ENCODE measurements around the gene CD209. TPM values are rescaled to one million over a fixed set of nuclear protein-coding genes. Genes with fewer than 3 reads are reported as not detected.

The CD209 gene
- total and polyA plus RNA-seq, 2 experiments from 2014 or later, result not detected

GRCh38 chr19:7792281-7792680, 44.9 kb upstream of the CD209 start:
- no peaks in the 10 kb centered on the region for H3K36me3 ChIP-seq (ENCODE audit: low read depth)
- in situ Hi-C loops (cut with MboI), result loop anchor here (10.0 kb wide), 1 partner anchor 227 kb away; no protein-coding TSS in a partner anchor
- no peaks in the 10 kb centered on the region for H3F3A ChIP-seq (ENCODE audit: insufficient read depth)
- H3K79me2 ChIP-seq (ENCODE audit: insufficient read depth), result no peaks in the 10 kb centered on the region
- H3K4me2 ChIP-seq (ENCODE audit: unreplicated experiment), result no peak overlapping the region
- H3K9me2 ChIP-seq (ENCODE audit: insufficient read depth), result no peaks in the 10 kb centered on the region
- H3K9me3 ChIP-seq (ENCODE audit: low read depth), result no peaks in the 10 kb centered on the region
- no peak for DNase-seq
- H3K27ac ChIP-seq, result no peak overlapping the region
- no peak for TF ChIP-seq EZH2 (IDR thresholded peaks at IDR 0.05; ENCODE audit: insufficient read depth, poor library complexity, severe bottlenecking)
- no peak for TF ChIP-seq EZH2phosphoT487 (IDR thresholded peaks at IDR 0.05; ENCODE audit: insufficient read depth, low read depth)
- no peaks in the 10 kb centered on the region for H4K20me1 ChIP-seq (ENCODE audit: insufficient read depth)
- H3K4me1 ChIP-seq (ENCODE audit: insufficient read depth), result no peaks in the 10 kb centered on the region
- no peak overlapping the region for H2AFZ ChIP-seq
- no peak overlapping the region for H3K9ac ChIP-seq
- no peak overlapping the region for H3K4me3 ChIP-seq
- peaks cover 25% of the 10 kb centered on the region for H3K27me3 ChIP-seq (replicated peaks; ENCODE audit: insufficient read depth)
- WGBS, 2 experiments (ENCODE audit: low coverage in 1 of 2, low lambda C conversion rate in 2 of 2, missing lambda C conversion rate in 2 of 2), result 18 to 24% methylated on average over 7 of the region's 7 CpGs

GRCh38 chr19:7790416-7790815, 43.1 kb upstream of the CD209 start:
- Histone ChIP-seq H4K20me1 (ENCODE audit: insufficient read depth) (no peaks in the 10 kb centered on the region), H3K36me3 (ENCODE audit: low read depth) (no peaks in the 10 kb centered on the region), H3K9ac (no peak overlapping the region), H3K27me3 (replicated peaks; ENCODE audit: insufficient read depth) (peaks cover 25% of the 10 kb centered on the region), H3K79me2 (ENCODE audit: insufficient read depth) (no peaks in the 10 kb centered on the region), H3K9me2 (ENCODE audit: insufficient read depth) (no peaks in the 10 kb centered on the region), H3K9me3 (ENCODE audit: low read depth) (no peaks in the 10 kb centered on the region), H3K27ac (no peak overlapping the region), H3K4me3 (no peak overlapping the region), H3K4me2 (ENCODE audit: unreplicated experiment) (no peak overlapping the region), H3K4me1 (ENCODE audit: insufficient read depth) (no peaks in the 10 kb centered on the region), H3F3A (ENCODE audit: insufficient read depth) (no peaks in the 10 kb centered on the region), H2AFZ (no peak overlapping the region)
- in situ Hi-C loops (cut with MboI), result loop anchor here (10.0 kb wide), 1 partner anchor 226 kb away; no protein-coding TSS in a partner anchor
- DNase-seq, result no peak
- 65 to 70% methylated on average over 13 to 14 of the region's 14 CpGs for WGBS, 2 experiments (ENCODE audit: low coverage in 1 of 2, low lambda C conversion rate in 2 of 2, missing lambda C conversion rate in 2 of 2)
- no peak for TF ChIP-seq EZH2 (IDR thresholded peaks at IDR 0.05; ENCODE audit: insufficient read depth, poor library complexity, severe bottlenecking)
- TF ChIP-seq EZH2phosphoT487 (IDR thresholded peaks at IDR 0.05; ENCODE audit: insufficient read depth, low read depth), result no peak

GRCh38 chr19:7789447-7789846, 42.1 kb upstream of the CD209 start:
- H3K27ac ChIP-seq, result no peak overlapping the region
- H3K4me2 ChIP-seq (ENCODE audit: unreplicated experiment), result no peak overlapping the region
- no peaks in the 10 kb centered on the region for H3F3A ChIP-seq (ENCODE audit: insufficient read depth)
- 5 to 6% methylated on average over 19 to 31 of the region's 31 CpGs for WGBS, 2 experiments (ENCODE audit: low coverage in 1 of 2, low lambda C conversion rate in 2 of 2, missing lambda C conversion rate in 2 of 2)
- no peak overlapping the region for H3K9ac ChIP-seq
- H3K36me3 ChIP-seq (ENCODE audit: low read depth), result no peaks in the 10 kb centered on the region
- no peaks in the 10 kb centered on the region for H4K20me1 ChIP-seq (ENCODE audit: insufficient read depth)
- TF ChIP-seq EZH2 (IDR thresholded peaks at IDR 0.05; ENCODE audit: insufficient read depth, poor library complexity, severe bottlenecking) (no peak), EZH2phosphoT487 (IDR thresholded peaks at IDR 0.05; ENCODE audit: insufficient read depth, low read depth) (no peak)
- in situ Hi-C loops (cut with MboI), result no loop called here
- H3K9me2 ChIP-seq (ENCODE audit: insufficient read depth), result no peaks in the 10 kb centered on the region
- no peak overlapping the region for H3K4me3 ChIP-seq
- no peaks in the 10 kb centered on the region for H3K4me1 ChIP-seq (ENCODE audit: insufficient read depth)
- DNase-seq, result no peak
- H3K9me3 ChIP-seq (ENCODE audit: low read depth), result no peaks in the 10 kb centered on the region
- no peak overlapping the region for H2AFZ ChIP-seq
- H3K79me2 ChIP-seq (ENCODE audit: insufficient read depth), result no peaks in the 10 kb centered on the region
- H3K27me3 ChIP-seq (replicated peaks; ENCODE audit: insufficient read depth), result peaks cover 25% of the 10 kb centered on the region

- Histone ChIP-seq H3K4me2 (ENCODE audit: unreplicated experiment) (no peak overlapping the region), H3K9me3 (ENCODE audit: low read depth) (no peaks in the 10 kb centered on the region), H3K4me1 (ENCODE audit: insufficient read depth) (no peaks in the 10 kb centered on the region), H2AFZ (no peak overlapping the region), H3K27me3 (replicated peaks; ENCODE audit: insufficient read depth) (peaks cover 30% of the 10 kb centered on the region), H3K4me3 (no peak overlapping the region), H3K9ac (no peak overlapping the region), H3K79me2 (ENCODE audit: insufficient read depth) (no peaks in the 10 kb centered on the region), H3K27ac (no peak overlapping the region), H3K36me3 (ENCODE audit: low read depth) (no peaks in the 10 kb centered on the region), H3K9me2 (ENCODE audit: insufficient read depth) (no peaks in the 10 kb centered on the region), H4K20me1 (ENCODE audit: insufficient read depth) (no peaks in the 10 kb centered on the region), H3F3A (ENCODE audit: insufficient read depth) (no peaks in the 10 kb centered on the region)
- in situ Hi-C loops (cut with MboI), result no loop called here
- no peak for DNase-seq
- WGBS, 2 experiments (ENCODE audit: low coverage in 1 of 2, low lambda C conversion rate in 2 of 2, missing lambda C conversion rate in 2 of 2), result 1 to 2% methylated on average over 17 of the region's 23 CpGs
- TF ChIP-seq EZH2phosphoT487 (IDR thresholded peaks at IDR 0.05; ENCODE audit: insufficient read depth, low read depth), result no peak
- no peak for TF ChIP-seq EZH2 (IDR thresholded peaks at IDR 0.05; ENCODE audit: insufficient read depth, poor library complexity, severe bottlenecking)
Observed at GRCh38 chr19:7788933-7789323, 41.6 kb upstream of the CD209 start.

Measured in GM23248 (cell line).